Mucosa of rectum (tissue), 2 donors: ENCODE data around the gene TNIP1.

ENCODE experiments used
- H3K27ac ChIP-seq, 2 donors: one replicate each; pipeline ENCODE4 v1.7.0; 2013; ENCODE audit warnings: inconsistent platforms in 2 of 2, low read depth in 2 of 2, low read length in 2 of 2
- H3K27me3 ChIP-seq, 2 donors: one replicate each; pipeline ENCODE4 v1.7.0; 2013; ENCODE audit warnings: low read length in 2 of 2; ENCODE audit not compliant: control insufficient read depth in 2 of 2, insufficient read depth in 2 of 2
- H3K36me3 ChIP-seq, 2 donors: one replicate each; pipeline ENCODE4 v1.7.0; 2013; ENCODE audit warnings: low read length in 2 of 2; ENCODE audit not compliant: control insufficient read depth in 2 of 2, insufficient read depth in 2 of 2
- H3K4me1 ChIP-seq, 2 donors: one replicate each; pipeline ENCODE4 v1.7.0; 2013; ENCODE audit warnings: low read length in 2 of 2, mild to moderate bottlenecking in 1 of 2; ENCODE audit not compliant: control insufficient read depth in 2 of 2, insufficient read depth in 2 of 2
- H3K4me3 ChIP-seq, 2 donors: one replicate each; pipeline ENCODE4 v1.7.0; 2013; ENCODE audit warnings: low read length in 2 of 2
- H3K9ac ChIP-seq, 2 donors: one replicate each; pipeline ENCODE4 v1.7.0; 2013; ENCODE audit warnings: low read length in 2 of 2, low read depth in 1 of 2, mild to moderate bottlenecking in 1 of 2
- H3K9me3 ChIP-seq, 2 donors: one replicate each; pipeline ENCODE4 v1.7.0; 2013; ENCODE audit warnings: low read length in 2 of 2; ENCODE audit not compliant: control insufficient read depth in 2 of 2
- donor health status: healthy.
- donor health status: Normal muscosa, but diverticular disease.

The TNIP1 gene

GRCh38 chr5:151034422-151035379, 46.1 kb downstream of the TNIP1 start:
- H3K36me3 ChIP-seq = peaks cover 92 to 95% of the 10 kb centered on the region in 2 donors
- no peak overlapping the region for H3K9ac ChIP-seq
- no peaks in the 10 kb centered on the region for H3K9me3 ChIP-seq
- no peak overlapping the region for H3K27ac ChIP-seq
- peaks cover 2 to 13% of the 10 kb centered on the region in 2 donors for H3K4me1 ChIP-seq
- H3K4me3 ChIP-seq = no peak overlapping the region
- no peaks in the 10 kb centered on the region for H3K27me3 ChIP-seq

- no peaks in the 10 kb centered on the region for H3K9me3 ChIP-seq
- H3K9ac ChIP-seq = no peak overlapping the region
- peaks cover 6 to 11% of the 10 kb centered on the region in 2 donors for H3K4me1 ChIP-seq
- H3K27me3 ChIP-seq = no peaks in the 10 kb centered on the region
- H3K36me3 ChIP-seq = peaks cover 92 to 95% of the 10 kb centered on the region in 2 donors
- no peak overlapping the region for H3K4me3 ChIP-seq
- no peak overlapping the region for H3K27ac ChIP-seq
These were observed 47.5 kb downstream of the TNIP1 start for GRCh38 chr5:151033217-151033934.

- Histone ChIP-seq H3K27me3 (no peaks in the 10 kb centered on the region), H3K4me1 (peaks cover 8 to 9% of the 10 kb centered on the region in 2 donors), H3K36me3 (peaks cover 90% of the 10 kb centered on the region in 2 donors), H3K27ac (no peak overlapping the region), H3K9me3 (no peaks in the 10 kb centered on the region), H3K9ac (no peak overlapping the region), H3K4me3 (no peak overlapping the region)
These were observed 49.3 kb downstream of the TNIP1 start for GRCh38 chr5:151031554-151031953.

- Histone ChIP-seq H3K36me3 (peaks cover 78 to 81% of the 10 kb centered on the region in 2 donors), H3K27me3 (no peaks in the 10 kb centered on the region), H3K9ac (no peak overlapping the region), H3K9me3 (no peaks in the 10 kb centered on the region), H3K27ac (peak overlapping the region; percentile 57 to 77), H3K4me3 (no peak overlapping the region), H3K4me1 (peaks cover 12% of the 10 kb centered on the region in 2 donors)
These were observed 50.5 kb downstream of the TNIP1 start for GRCh38 chr5:151030379-151030778.

GRCh38 chr5:151030056-151030336, 50.8 kb downstream of the TNIP1 start:
- Histone ChIP-seq H3K27me3 (no peaks in the 10 kb centered on the region), H3K36me3 (peaks cover 75 to 77% of the 10 kb centered on the region in 2 donors), H3K4me3 (no peak overlapping the region), H3K27ac (peak overlapping the region; percentile 57 to 77), H3K9ac (no peak overlapping the region), H3K9me3 (no peaks in the 10 kb centered on the region), H3K4me1 (peaks cover 12% of the 10 kb centered on the region in 2 donors)

- peaks cover 12 to 15% of the 10 kb centered on the region in 2 donors for H3K4me1 ChIP-seq
- no peaks in the 10 kb centered on the region for H3K27me3 ChIP-seq
- H3K27ac ChIP-seq = peak overlapping the region; percentile 57 to 77
- H3K36me3 ChIP-seq = peaks cover 69 to 71% of the 10 kb centered on the region in 2 donors
- no peak overlapping the region for H3K9ac ChIP-seq
- no peak overlapping the region for H3K4me3 ChIP-seq
- H3K9me3 ChIP-seq = no peaks in the 10 kb centered on the region
These were observed 51.4 kb downstream of the TNIP1 start for GRCh38 chr5:151029179-151030055.

GRCh38 chr5:151028717-151029116, 52.1 kb downstream of the TNIP1 start:
- Histone ChIP-seq H3K4me1 (peaks cover 17 to 22% of the 10 kb centered on the region in 2 donors), H3K27me3 (no peaks in the 10 kb centered on the region), H3K36me3 (peaks cover 62 to 64% of the 10 kb centered on the region in 2 donors), H3K27ac (no peak overlapping the region), H3K4me3 (no peak overlapping the region), H3K9me3 (no peaks in the 10 kb centered on the region), H3K9ac (no peak overlapping the region)

- H3K36me3 ChIP-seq = peaks cover 56 to 58% of the 10 kb centered on the region in 2 donors
- no peak overlapping the region for H3K27ac ChIP-seq
- H3K9me3 ChIP-seq = no peaks in the 10 kb centered on the region
- no peak overlapping the region for H3K4me3 ChIP-seq
- no peaks in the 10 kb centered on the region for H3K27me3 ChIP-seq
- H3K4me1 ChIP-seq = peaks cover 17 to 25% of the 10 kb centered on the region in 2 donors
- H3K9ac ChIP-seq = no peak overlapping the region
These were observed 52.8 kb downstream of the TNIP1 start for GRCh38 chr5:151027961-151028479.

- Histone ChIP-seq H3K4me3 (no peak overlapping the region), H3K27ac (peak overlapping the region; percentile 35 to 43), H3K9ac (peak overlapping the region in 1 of 2 donors; percentile 4), H3K4me1 (peaks cover 17 to 25% of the 10 kb centered on the region in 2 donors), H3K9me3 (no peaks in the 10 kb centered on the region), H3K36me3 (peaks cover 46% of the 10 kb centered on the region in 2 donors), H3K27me3 (no peaks in the 10 kb centered on the region)
These were observed 54.2 kb downstream of the TNIP1 start for GRCh38 chr5:151026679-151027078.
